Esophagus muscularis mucosa (tissue), 3 donors: ENCODE measurements around the gene ADAMTS1.

Source experiments
- CTCF ChIP-seq, 3 experiments: fragments of 200-600 bp in 2 of 3; fragments of 450-650 bp in 1 of 3; sonication (generic) in 2 of 3; IDR thresholded peaks; one replicate each; pipeline ENCODE4 v1.5.1; 2017 to 2019; ENCODE audit warnings: antibody characterized with exemption in 3 of 3, mild to moderate bottlenecking in 2 of 3, moderate library complexity in 1 of 3
- POLR2A ChIP-seq: fragments of 450-650 bp; IDR thresholded peaks from one replicate; pipeline ENCODE4 v1.6.1; 2017; ENCODE audit warnings: antibody characterized with exemption, moderate library complexity, mild to moderate bottlenecking, low read depth
- POLR2AphosphoS5 ChIP-seq, 2 donors: sonication (generic); formaldehyde crosslinking; IDR thresholded peaks; one replicate each; pipeline ENCODE4 v1.6.1; 2017; ENCODE audit warnings: antibody characterized with exemption in 2 of 2

GRCh38 chr21:26851109-26851944 is 6.1 kb upstream of the ADAMTS1 start:
- TF ChIP-seq CTCF (IDR thresholded peaks at IDR 0.05) (no peak), POLR2A (no peak), POLR2AphosphoS5 (IDR thresholded peaks at IDR 0.05) (no peak)
